Tibial artery (tissue), 4 donors: ENCODE measurements around the gene TRIML2.

Experiments used
- DNase-seq, 2 donors: peaks; one replicate each; pipeline ENCODE4 v3.0.0-alpha.2; 2019
- H3K27ac ChIP-seq, 2 donors: fragments of 200-600 bp; sonication (generic) in 1 of 2; 1 replicate in 1 of 2; 2 replicates in 1 of 2; pipeline ENCODE4 v1.5.1; 2018 to 2019; ENCODE audit warnings: mild to moderate bottlenecking in 1 of 2
- H3K27me3 ChIP-seq, 2 donors: fragments of 200-600 bp; sonication (generic) in 1 of 2; one replicate each; pipeline versions ENCODE4 v1.5.1 to v1.6.0; 2016 to 2019
- H3K36me3 ChIP-seq, 3 donors: fragments of 200-600 bp; sonication (generic) in 2 of 3; one replicate each; pipeline ENCODE4 v1.5.1; 2016 to 2019; ENCODE audit warnings: mild to moderate bottlenecking in 2 of 3
- H3K4me1 ChIP-seq, 4 donors: fragments of 200-600 bp; sonication (generic) in 2 of 4; 1 replicate in 3 of 4; 2 replicates in 1 of 4; pipeline ENCODE4 v1.5.1; 2016 to 2019
- H3K4me3 ChIP-seq, 2 donors: fragments of 200-600 bp; sonication (generic) in 1 of 2; 1 replicate in 1 of 2; 2 replicates in 1 of 2; pipeline ENCODE4 v1.5.1; 2018 to 2019; ENCODE audit warnings: mild to moderate bottlenecking in 2 of 2
- H3K9me3 ChIP-seq, 3 donors: fragments of 200-600 bp; sonication (generic) in 1 of 3; one replicate each; pipeline ENCODE4 v1.5.1; 2016 to 2019
- CTCF ChIP-seq, 2 experiments: fragments of 200-600 bp in 1 of 2; fragments of 450-650 bp in 1 of 2; IDR thresholded peaks; one replicate each; pipeline ENCODE4 v1.5.1; 2017 to 2019; ENCODE audit warnings: antibody characterized with exemption in 2 of 2, mild to moderate bottlenecking in 1 of 2, moderate library complexity in 1 of 2
- intact Hi-C: fragments of 100-400 bp; cut with DNase I; formaldehyde crosslinking; loops from one replicate; pipeline ENCODE4 v1.15.0; 2023; ENCODE audit warnings: low total_unique reads

The TRIML2 gene

GRCh38 chr4:188146618-188147017, 37.2 kb upstream of the TRIML2 start:
- no peak for DNase-seq
- no peaks in the 10 kb centered on the region for H3K27me3 ChIP-seq
- H3K27ac ChIP-seq: no peak overlapping the region
- TF ChIP-seq CTCF (IDR thresholded peaks at IDR 0.05): no peak
- no peaks in the 10 kb centered on the region for H3K36me3 ChIP-seq
- no peaks in the 10 kb centered on the region for H3K9me3 ChIP-seq
- H3K4me1 ChIP-seq: no peaks in the 10 kb centered on the region
- H3K4me3 ChIP-seq: no peak overlapping the region
- intact Hi-C loops: no loop called here

- DNase-seq: no peak
- Histone ChIP-seq H3K4me1 (no peaks in the 10 kb centered on the region), H3K4me3 (no peak overlapping the region), H3K27me3 (no peaks in the 10 kb centered on the region), H3K9me3 (no peaks in the 10 kb centered on the region), H3K36me3 (no peaks in the 10 kb centered on the region), H3K27ac (no peak overlapping the region)
- intact Hi-C loops: no loop called here
- TF ChIP-seq CTCF (IDR thresholded peaks at IDR 0.05): no peak
Observed at GRCh38 chr4:188145601-188146000, 36.2 kb upstream of the TRIML2 start.

GRCh38 chr4:188143731-188144130, 34.3 kb upstream of the TRIML2 start:
- intact Hi-C loops: no loop called here
- DNase-seq: no peak
- TF ChIP-seq CTCF (IDR thresholded peaks at IDR 0.05): no peak

GRCh38 chr4:188139671-188140070, 30.3 kb upstream of the TRIML2 start:
- H3K4me1 ChIP-seq: no peaks in the 10 kb centered on the region
- H3K27ac ChIP-seq: no peak overlapping the region
- H3K4me3 ChIP-seq: no peak overlapping the region
- H3K27me3 ChIP-seq: no peaks in the 10 kb centered on the region
- TF ChIP-seq CTCF (IDR thresholded peaks at IDR 0.05): no peak
- no peaks in the 10 kb centered on the region for H3K36me3 ChIP-seq
- no peak for DNase-seq
- intact Hi-C loops: no loop called here
- no peaks in the 10 kb centered on the region for H3K9me3 ChIP-seq

More at GRCh38 chr4:188143731-188144130, 34.3 kb upstream of the TRIML2 start:
- no peaks in the 10 kb centered on the region for H3K9me3 ChIP-seq
- no peaks in the 10 kb centered on the region for H3K4me1 ChIP-seq
- H3K4me3 ChIP-seq: no peak overlapping the region
- H3K27me3 ChIP-seq: no peaks in the 10 kb centered on the region
- no peaks in the 10 kb centered on the region for H3K36me3 ChIP-seq
- H3K27ac ChIP-seq: no peak overlapping the region

GRCh38 chr4:188139141-188139540, 29.7 kb upstream of the TRIML2 start, which contains the start of gene TRIML1:
Gene TRIML1 (plus strand): TSS chr4:188139441. CDS start chr4:188139559, 118 bp downstream.
- no peaks in the 10 kb centered on the region for H3K9me3 ChIP-seq
- H3K4me3 ChIP-seq: no peak within 1 kb of the TSS
- H3K36me3 ChIP-seq: no peaks in the 10 kb centered on the region
- H3K27me3 ChIP-seq: no peaks in the 10 kb centered on the region
- TF ChIP-seq CTCF (IDR thresholded peaks at IDR 0.05): no peak
- no peak for DNase-seq
- H3K4me1 ChIP-seq: no peaks in the 10 kb centered on the region
- intact Hi-C loops: no loop called here
- H3K27ac ChIP-seq: no peak within 1 kb of the TSS

- no peak for TF ChIP-seq CTCF (IDR thresholded peaks at IDR 0.05)
- no peak overlapping the region for H3K4me3 ChIP-seq
- intact Hi-C loops: no loop called here
- H3K9me3 ChIP-seq: no peaks in the 10 kb centered on the region
- no peak for DNase-seq
- no peaks in the 10 kb centered on the region for H3K27me3 ChIP-seq
- no peaks in the 10 kb centered on the region for H3K4me1 ChIP-seq
- H3K27ac ChIP-seq: no peak overlapping the region
- H3K36me3 ChIP-seq: no peaks in the 10 kb centered on the region
Observed at GRCh38 chr4:188138227-188138626, 28.8 kb upstream of the TRIML2 start.
